Measurements from ENCODE around the gene AMOTL1. TPM values are rescaled to one million over a fixed set of nuclear protein-coding genes. Genes with fewer than 3 reads are reported as not detected.

The AMOTL1 gene
- total RNA-seq, 2 experiments from 2014 or later: 0.08 TPM; not detected in 1

GRCh38 chr11:94814272-94814976, 46.3 kb downstream of the AMOTL1 start:
- Mint-ChIP-seq H3K27ac (no peak overlapping the region), H3K9me3 (peaks cover 3% of the 10 kb centered on the region), H3K27me3 (no peaks in the 10 kb centered on the region), H3K4me1 (ENCODE audit: low read depth) (no peaks in the 10 kb centered on the region), H3K4me3 (no peak overlapping the region), H3K36me3 (ENCODE audit: low read depth) (no peaks in the 10 kb centered on the region)
- Histone ChIP-seq H3K4me1 (ENCODE audit: insufficient read depth, low read length) (no peaks in the 10 kb centered on the region), H3K27ac (ENCODE audit: low read depth in 1 of 2, low read length in 2 of 2) (no peak overlapping the region), H3K4me3 (ENCODE audit: low read length) (no peak overlapping the region), H3K27me3 (ENCODE audit: control insufficient read depth in 1 of 2, insufficient read depth in 2 of 2, low read length in 2 of 2) (no peaks in the 10 kb centered on the region), H3K36me3 (ENCODE audit: insufficient read depth, low read length) (no peaks in the 10 kb centered on the region), H3K9me3 (ENCODE audit: control insufficient read depth in 1 of 2, insufficient read depth in 1 of 2, low read length in 2 of 2) (no peaks in the 10 kb centered on the region)
- intact Hi-C loops (cut with DNase I, micrococcal nuclease): no loop called here
- CTCF ChIA-PET: no interaction called here
- DNase-seq: no peak
- TF ChIP-seq CTCF (IDR thresholded peaks at IDR 0.05): no peak
- ATAC-seq (ENCODE audit: poor library complexity): no peak
- POLR2A ChIA-PET: no interaction called here

GRCh38 chr11:94815705-94816344, 47.7 kb downstream of the AMOTL1 start:
- no peak overlapping the region for H3K27ac Mint-ChIP-seq
- no peak overlapping the region for H3K4me3 Mint-ChIP-seq
- ATAC-seq (ENCODE audit: poor library complexity): no peak
- Histone ChIP-seq H3K4me3 (ENCODE audit: low read length) (no peak overlapping the region), H3K27ac (ENCODE audit: low read depth in 1 of 2, low read length in 2 of 2) (no peak overlapping the region), H3K36me3 (ENCODE audit: insufficient read depth, low read length) (no peaks in the 10 kb centered on the region), H3K4me1 (ENCODE audit: insufficient read depth, low read length) (no peaks in the 10 kb centered on the region), H3K9me3 (ENCODE audit: control insufficient read depth in 1 of 2, insufficient read depth in 1 of 2, low read length in 2 of 2) (no peaks in the 10 kb centered on the region), H3K27me3 (ENCODE audit: control insufficient read depth in 1 of 2, insufficient read depth in 2 of 2, low read length in 2 of 2) (no peaks in the 10 kb centered on the region)
- POLR2A ChIA-PET: no interaction called here
- no peaks in the 10 kb centered on the region for H3K4me1 Mint-ChIP-seq (ENCODE audit: low read depth)
- no peak for TF ChIP-seq CTCF (IDR thresholded peaks at IDR 0.05)
- H3K9me3 Mint-ChIP-seq: peaks cover 3% of the 10 kb centered on the region
- no peaks in the 10 kb centered on the region for H3K27me3 Mint-ChIP-seq
- CTCF ChIA-PET: no interaction called here
- no peak for DNase-seq
- intact Hi-C loops (cut with DNase I, micrococcal nuclease): no loop called here
- H3K36me3 Mint-ChIP-seq (ENCODE audit: low read depth): no peaks in the 10 kb centered on the region

- no peak for TF ChIP-seq CTCF (IDR thresholded peaks at IDR 0.05)
- no peak for ATAC-seq (ENCODE audit: poor library complexity)
- H3K27ac Mint-ChIP-seq: no peak overlapping the region
- Histone ChIP-seq H3K27ac (ENCODE audit: low read depth in 1 of 2, low read length in 2 of 2) (no peak overlapping the region), H3K4me3 (ENCODE audit: low read length) (no peak overlapping the region), H3K36me3 (ENCODE audit: insufficient read depth, low read length) (no peaks in the 10 kb centered on the region), H3K4me1 (ENCODE audit: insufficient read depth, low read length) (no peaks in the 10 kb centered on the region), H3K27me3 (ENCODE audit: control insufficient read depth in 1 of 2, insufficient read depth in 2 of 2, low read length in 2 of 2) (no peaks in the 10 kb centered on the region), H3K9me3 (ENCODE audit: control insufficient read depth in 1 of 2, insufficient read depth in 1 of 2, low read length in 2 of 2) (no peaks in the 10 kb centered on the region)
- no peak for DNase-seq
- H3K4me3 Mint-ChIP-seq: no peak overlapping the region
- H3K9me3 Mint-ChIP-seq: peaks cover 2% of the 10 kb centered on the region
- CTCF ChIA-PET: no interaction called here
- intact Hi-C loops (cut with DNase I, micrococcal nuclease): no loop called here
- H3K36me3 Mint-ChIP-seq (ENCODE audit: low read depth): no peaks in the 10 kb centered on the region
- POLR2A ChIA-PET: interaction anchor here (0.6 kb wide), 1 partner anchor 434 kb away, joined by 3 read pairs; no protein-coding TSS in a partner anchor
- H3K27me3 Mint-ChIP-seq: no peaks in the 10 kb centered on the region
- H3K4me1 Mint-ChIP-seq (ENCODE audit: low read depth): no peaks in the 10 kb centered on the region
Measured at GRCh38 chr11:94820480-94820879, 52.3 kb downstream of the AMOTL1 start.

Measured in CD4-positive, alpha-beta T cell (primary cell).